SJCRH30 (cell line): ENCODE results near the gene GSS. TPM values are rescaled to one million over a fixed set of nuclear protein-coding genes. Genes with fewer than 3 reads are reported as not detected.

Experiments
- DNase-seq, 2 experiments: peaks; one replicate each; pipeline ENCODE4 v3.0.0-alpha.2; 2015 to 2020
- H3K27ac ChIP-seq: fragments of 250-450 bp; sonication (Bioruptor Pico); 2 replicates; pipeline ENCODE4 v1.5.1; 2020; ENCODE audit warnings: mild to moderate bottlenecking, moderate library complexity
- H3K27me3 ChIP-seq: fragments of 250-450 bp; sonication (Bioruptor Pico); 2 replicates; pipeline ENCODE4 v1.5.1; 2020; ENCODE audit warnings: mild to moderate bottlenecking, moderate library complexity
- H3K36me3 ChIP-seq: fragments of 250-450 bp; sonication (Bioruptor Pico); 2 replicates; pipeline ENCODE4 v1.5.1; 2020; ENCODE audit warnings: mild to moderate bottlenecking, moderate library complexity
- H3K4me1 ChIP-seq: fragments of 250-450 bp; sonication (Bioruptor Pico); 2 replicates; pipeline ENCODE4 v1.5.1; 2020; ENCODE audit warnings: mild to moderate bottlenecking, moderate library complexity
- H3K4me3 ChIP-seq: fragments of 250-450 bp; sonication (Bioruptor Pico); 2 replicates; pipeline ENCODE4 v1.5.1; 2020; ENCODE audit warnings: mild to moderate bottlenecking, moderate library complexity
- H3K9me3 ChIP-seq: fragments of 250-450 bp; sonication (Bioruptor Pico); replicated peaks from 2 replicates; pipeline ENCODE4 v1.5.1; 2020; ENCODE audit warnings: mild to moderate bottlenecking, moderate library complexity
- total RNA-seq: library from RNA; depleted of rRNA; stranded (reverse); fragments of >200 nt; shearing (Covaris generic); gene quantifications from 2 replicates; pipeline ENCODE4 v1.2.3, GENCODE V29; 2014

GSS gene
- total RNA-seq, 1 experiment from 2014 or later = 52.8 TPM

GRCh38 chr20:34997131-34997561 is 41.5 kb upstream of the GSS start:
- Histone ChIP-seq H3K36me3 (peaks cover 42% of the 10 kb centered on the region), H3K27me3 (no peaks in the 10 kb centered on the region), H3K27ac (no peak overlapping the region), H3K9me3 (no peaks in the 10 kb centered on the region), H3K4me1 (peaks cover 9% of the 10 kb centered on the region; the same call in 1 of the 2 replicates), H3K4me3 (no peak overlapping the region)
- no peak for DNase-seq

- Histone ChIP-seq H3K4me3 (no peak overlapping the region), H3K27ac (peak overlapping the region; percentile 38), H3K9me3 (no peaks in the 10 kb centered on the region), H3K4me1 (peaks cover 9% of the 10 kb centered on the region; the same call in 1 of the 2 replicates), H3K36me3 (peaks cover 36% of the 10 kb centered on the region), H3K27me3 (no peaks in the 10 kb centered on the region)
- peak in 1 of 2 experiments; percentile 50 for DNase-seq
Observed at GRCh38 chr20:34996243-34997028, 40.8 kb upstream of the GSS start.

- H3K36me3 ChIP-seq = peaks cover 32% of the 10 kb centered on the region
- H3K4me3 ChIP-seq = no peak overlapping the region
- H3K4me1 ChIP-seq = peaks cover 9% of the 10 kb centered on the region; the same call in 1 of the 2 replicates
Observed at GRCh38 chr20:34995696-34996095, 40.1 kb upstream of the GSS start.

GRCh38 chr20:34995192-34995591 is 39.6 kb upstream of the GSS start:
- Histone ChIP-seq H3K4me1 (peaks cover 9% of the 10 kb centered on the region; the same call in 1 of the 2 replicates), H3K27me3 (no peaks in the 10 kb centered on the region), H3K36me3 (peaks cover 32% of the 10 kb centered on the region)

More at GRCh38 chr20:34995696-34996095, 40.1 kb upstream of the GSS start:
- DNase-seq = no peak
- Histone ChIP-seq H3K27me3 (no peaks in the 10 kb centered on the region), H3K27ac (peak overlapping the region; percentile 38), H3K9me3 (no peaks in the 10 kb centered on the region)

GRCh38 chr20:34994509-34995131 is 39.0 kb upstream of the GSS start:
- DNase-seq = no peak
- Histone ChIP-seq H3K36me3 (peaks cover 32% of the 10 kb centered on the region), H3K27me3 (no peaks in the 10 kb centered on the region)

More at GRCh38 chr20:34995192-34995591, 39.6 kb upstream of the GSS start:
- Histone ChIP-seq H3K27ac (no peak overlapping the region), H3K9me3 (no peaks in the 10 kb centered on the region), H3K4me3 (no peak overlapping the region)
- no peak for DNase-seq

GRCh38 chr20:34993941-34994508 is 38.4 kb upstream of the GSS start:
- Histone ChIP-seq H3K36me3 (peaks cover 28% of the 10 kb centered on the region), H3K27ac (no peak overlapping the region), H3K9me3 (no peaks in the 10 kb centered on the region), H3K4me1 (peaks cover 9% of the 10 kb centered on the region; the same call in 1 of the 2 replicates), H3K4me3 (no peak overlapping the region), H3K27me3 (no peaks in the 10 kb centered on the region)
- DNase-seq = no peak

More at GRCh38 chr20:34994509-34995131, 39.0 kb upstream of the GSS start:
- Histone ChIP-seq H3K4me3 (no peak overlapping the region), H3K27ac (no peak overlapping the region), H3K9me3 (no peaks in the 10 kb centered on the region), H3K4me1 (peaks cover 9% of the 10 kb centered on the region; the same call in 1 of the 2 replicates)

GRCh38 chr20:34992751-34993417 is 37.3 kb upstream of the GSS start:
- H3K36me3 ChIP-seq = peaks cover 19% of the 10 kb centered on the region
- H3K9me3 ChIP-seq = no peaks in the 10 kb centered on the region
- DNase-seq = no peak
- H3K4me1 ChIP-seq = peaks cover 9% of the 10 kb centered on the region; the same call in 1 of the 2 replicates
- no peak overlapping the region for H3K27ac ChIP-seq
- H3K4me3 ChIP-seq = no peak overlapping the region
- no peaks in the 10 kb centered on the region for H3K27me3 ChIP-seq

- no peak overlapping the region for H3K4me3 ChIP-seq
- no peaks in the 10 kb centered on the region for H3K9me3 ChIP-seq
- no peak overlapping the region for H3K27ac ChIP-seq
- no peaks in the 10 kb centered on the region for H3K4me1 ChIP-seq
- H3K36me3 ChIP-seq = peaks cover 8% of the 10 kb centered on the region; the same call in 1 of the 2 replicates
- DNase-seq = no peak
- no peaks in the 10 kb centered on the region for H3K27me3 ChIP-seq
Observed at GRCh38 chr20:34990661-34991214, 35.1 kb upstream of the GSS start.

GRCh38 chr20:34990231-34990630 is 34.6 kb upstream of the GSS start:
- no peak for DNase-seq
- H3K27me3 ChIP-seq = no peaks in the 10 kb centered on the region
- no peaks in the 10 kb centered on the region for H3K9me3 ChIP-seq
- H3K27ac ChIP-seq = no peak overlapping the region
- H3K4me1 ChIP-seq = no peaks in the 10 kb centered on the region
- H3K4me3 ChIP-seq = no peak overlapping the region
- H3K36me3 ChIP-seq = peaks cover 8% of the 10 kb centered on the region; the same call in 1 of the 2 replicates

GRCh38 chr20:34989670-34990069 is 34.1 kb upstream of the GSS start:
- Histone ChIP-seq H3K27me3 (no peaks in the 10 kb centered on the region), H3K9me3 (no peaks in the 10 kb centered on the region), H3K27ac (no peak overlapping the region), H3K36me3 (peaks cover 8% of the 10 kb centered on the region; the same call in 1 of the 2 replicates), H3K4me1 (peaks cover 4% of the 10 kb centered on the region), H3K4me3 (no peak overlapping the region)
- no peak for DNase-seq

- Histone ChIP-seq H3K27ac (no peak overlapping the region), H3K36me3 (peaks cover 6% of the 10 kb centered on the region; the same call in 1 of the 2 replicates), H3K27me3 (no peaks in the 10 kb centered on the region), H3K9me3 (no peaks in the 10 kb centered on the region), H3K4me1 (peaks cover 7% of the 10 kb centered on the region), H3K4me3 (no peak overlapping the region)
- no peak for DNase-seq
Observed at GRCh38 chr20:34989118-34989517, 33.5 kb upstream of the GSS start.

- Histone ChIP-seq H3K4me1 (peaks cover 12% of the 10 kb centered on the region), H3K36me3 (peaks cover 3% of the 10 kb centered on the region; the same call in 1 of the 2 replicates), H3K4me3 (no peak overlapping the region), H3K9me3 (no peaks in the 10 kb centered on the region), H3K27me3 (no peaks in the 10 kb centered on the region), H3K27ac (no peak overlapping the region)
- no peak for DNase-seq
Observed at GRCh38 chr20:34988191-34988540, 32.6 kb upstream of the GSS start.

GRCh38 chr20:34987288-34988190 is 31.9 kb upstream of the GSS start:
- no peak for DNase-seq
- H3K4me1 ChIP-seq = peaks cover 12% of the 10 kb centered on the region
- H3K27me3 ChIP-seq = no peaks in the 10 kb centered on the region
- H3K36me3 ChIP-seq = no peaks in the 10 kb centered on the region
- H3K27ac ChIP-seq = no peak overlapping the region
- no peak overlapping the region for H3K4me3 ChIP-seq
- no peaks in the 10 kb centered on the region for H3K9me3 ChIP-seq
